OCI-LY3 (cell line): ENCODE results near the gene BPIFB2.

Experiments
- H2AFZ ChIP-seq: fragments of 200-600, 300-600 bp; shearing (Covaris generic); 2 replicates; pipeline ENCODE4 v1.6.0; 2014; ENCODE audit warnings: antibody characterized with exemption, low read depth, low read length
- H3K27ac ChIP-seq: fragments of 200-600, 300-600 bp; sonication (generic); 2 replicates; pipeline ENCODE4 v1.5.1; 2014; ENCODE audit warnings: mild to moderate bottlenecking, low read length, moderate library complexity, mixed read lengths
- H3K27me3 ChIP-seq: fragments of 200-600, 300-600 bp; sonication (generic); 2 replicates; pipeline ENCODE4 v1.6.1; 2014; ENCODE audit warnings: low read depth, low read length, mixed read lengths
- H3K36me3 ChIP-seq: fragments of 200-600, 300-600 bp; sonication (generic); replicated peaks from 2 replicates; pipeline ENCODE3; 2014; ENCODE audit warnings: low read depth, low read length, mixed read lengths
- H3K4me1 ChIP-seq: fragments of 300-600, 200-600 bp; sonication (generic); 2 replicates; pipeline ENCODE4 v1.6.1; 2014; ENCODE audit warnings: low read length, mixed read lengths
- H3K4me2 ChIP-seq: fragments of 200-600, 300-600 bp; sonication (generic); 2 replicates; pipeline ENCODE4 v1.6.1; 2014; ENCODE audit warnings: low read length, mixed read lengths
- H3K4me3 ChIP-seq: fragments of 300-600, 200-600 bp; sonication (generic); 2 replicates; pipeline ENCODE4 v1.5.1; 2014; ENCODE audit warnings: antibody characterized with exemption, mild to moderate bottlenecking, low read length, moderate library complexity
- H3K79me2 ChIP-seq: fragments of 300-600, 200-600 bp; shearing (Covaris generic); 2 replicates; pipeline ENCODE4 v1.6.1; 2014; ENCODE audit warnings: mild to moderate bottlenecking, low read length, mixed read lengths
- H3K9ac ChIP-seq: fragments of 300-600, 200-600 bp; shearing (Covaris generic); 2 replicates; pipeline ENCODE4 v1.6.0; 2014; ENCODE audit warnings: mild to moderate bottlenecking, low read length, moderate library complexity
- H3K9me3 ChIP-seq: fragments of 200-600, 300-600 bp; shearing (Covaris generic); 2 replicates; pipeline ENCODE4 v1.6.1; 2014; ENCODE audit warnings: low read length, mixed read lengths; ENCODE audit not compliant: insufficient read depth
- H4K20me1 ChIP-seq: fragments of 200-600, 300-600 bp; sonication (generic); 2 replicates; pipeline ENCODE4 v1.6.1; 2016; ENCODE audit warnings: low read length, mixed read lengths; ENCODE audit not compliant: insufficient read depth
- EZH2phosphoT487 ChIP-seq: fragments of 200-600 bp; shearing (Covaris generic); IDR thresholded peaks from 2 replicates; pipeline ENCODE4 v1.6.1; 2018; ENCODE audit warnings: antibody characterized with exemption, mixed run types, low read depth
- TF ChIP-seq, protein P1 (sequence below): fragments of 200-600, 300-600 bp; sonication (generic); IDR thresholded peaks from 2 replicates; pipeline ENCODE4 v1.5.1; 2014; ENCODE audit warnings: antibody characterized with exemption, low read length, low read depth

BPIFB2 gene

DNA sequence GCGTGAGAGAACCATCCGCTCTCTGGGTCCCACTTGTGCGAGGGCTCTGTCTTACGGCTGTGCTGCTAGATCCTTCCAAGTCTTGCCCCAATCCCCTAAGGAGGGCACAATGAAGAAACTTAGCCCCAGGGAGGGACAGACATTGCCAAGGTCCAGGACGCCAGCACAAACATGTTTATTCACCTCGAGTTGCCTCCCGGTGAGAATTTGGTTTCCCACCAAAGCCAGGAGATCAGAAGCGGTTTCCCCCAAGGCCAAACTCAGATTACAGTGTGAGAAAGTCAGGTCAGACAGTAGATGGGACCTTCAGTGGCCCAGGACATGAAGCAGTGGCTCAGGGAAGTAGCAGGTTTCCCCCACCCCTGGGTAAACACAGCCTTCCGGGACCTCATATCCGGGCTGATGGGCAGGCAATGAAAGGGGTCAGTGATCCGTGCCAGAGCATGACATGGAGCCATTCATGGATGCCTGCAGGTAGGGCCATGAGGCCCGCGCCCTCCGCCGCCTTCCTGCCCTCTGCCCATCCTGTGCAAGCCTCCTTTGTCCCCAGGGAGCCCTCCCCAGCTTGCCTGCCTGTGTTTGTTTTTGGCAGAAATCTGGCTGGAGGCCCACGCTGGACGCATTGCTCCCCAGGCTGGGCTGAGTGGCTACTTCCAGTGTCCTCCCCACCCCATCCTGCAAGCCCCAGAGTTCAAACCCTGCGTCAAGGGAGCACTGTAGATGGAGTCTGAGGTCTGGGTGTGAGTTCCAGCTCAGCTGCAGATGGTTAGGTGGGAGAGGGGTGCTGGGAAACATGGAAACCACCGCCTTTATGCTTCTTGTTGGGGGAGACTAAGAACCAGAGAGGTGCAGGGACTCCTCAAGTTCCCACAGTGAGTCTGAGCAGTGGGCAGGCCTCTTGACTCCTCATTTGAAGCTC is 2.0 kb downstream of the BPIFB2 start:
- Histone ChIP-seq H3K27me3 (peaks cover 16% of the 10 kb centered on the region), H3K36me3 (no peaks in the 10 kb centered on the region), H3K4me1 (no peaks in the 10 kb centered on the region), H3K9ac (no peak overlapping the region), H3K27ac (no peak overlapping the region), H3K4me2 (no peak overlapping the region), H3K79me2 (no peaks in the 10 kb centered on the region), H2AFZ (no peak overlapping the region), H4K20me1 (no peaks in the 10 kb centered on the region), H3K4me3 (no peak overlapping the region), H3K9me3 (no peaks in the 10 kb centered on the region)
- TF ChIP-seq, protein P1, sequence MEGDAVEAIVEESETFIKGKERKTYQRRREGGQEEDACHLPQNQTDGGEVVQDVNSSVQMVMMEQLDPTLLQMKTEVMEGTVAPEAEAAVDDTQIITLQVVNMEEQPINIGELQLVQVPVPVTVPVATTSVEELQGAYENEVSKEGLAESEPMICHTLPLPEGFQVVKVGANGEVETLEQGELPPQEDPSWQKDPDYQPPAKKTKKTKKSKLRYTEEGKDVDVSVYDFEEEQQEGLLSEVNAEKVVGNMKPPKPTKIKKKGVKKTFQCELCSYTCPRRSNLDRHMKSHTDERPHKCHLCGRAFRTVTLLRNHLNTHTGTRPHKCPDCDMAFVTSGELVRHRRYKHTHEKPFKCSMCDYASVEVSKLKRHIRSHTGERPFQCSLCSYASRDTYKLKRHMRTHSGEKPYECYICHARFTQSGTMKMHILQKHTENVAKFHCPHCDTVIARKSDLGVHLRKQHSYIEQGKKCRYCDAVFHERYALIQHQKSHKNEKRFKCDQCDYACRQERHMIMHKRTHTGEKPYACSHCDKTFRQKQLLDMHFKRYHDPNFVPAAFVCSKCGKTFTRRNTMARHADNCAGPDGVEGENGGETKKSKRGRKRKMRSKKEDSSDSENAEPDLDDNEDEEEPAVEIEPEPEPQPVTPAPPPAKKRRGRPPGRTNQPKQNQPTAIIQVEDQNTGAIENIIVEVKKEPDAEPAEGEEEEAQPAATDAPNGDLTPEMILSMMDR = no peak
- TF ChIP-seq EZH2phosphoT487 = no peak

DNA sequence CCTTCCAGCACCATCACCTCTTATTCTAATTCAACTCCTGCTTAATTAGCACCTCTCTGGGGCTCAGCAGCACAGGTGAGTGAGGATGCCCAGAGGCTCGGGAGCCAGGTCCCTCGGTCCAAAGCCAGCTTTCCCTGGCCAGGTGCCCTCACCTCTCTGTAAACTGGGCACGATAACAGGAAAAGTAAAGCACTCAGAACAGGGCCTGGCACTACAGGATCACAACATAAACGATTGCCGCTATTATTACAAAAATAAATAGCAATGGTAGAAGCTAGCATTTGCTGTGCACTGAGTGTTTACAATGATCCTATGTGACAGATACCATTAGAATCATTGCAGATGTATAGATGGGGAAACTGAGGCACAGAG is 2.6 kb downstream of the BPIFB2 start:
- no peak overlapping the region for H3K4me2 ChIP-seq
- no peaks in the 10 kb centered on the region for H3K9me3 ChIP-seq
- no peak for TF ChIP-seq EZH2phosphoT487
- TF ChIP-seq, protein P1 = no peak
- H3K9ac ChIP-seq = no peak overlapping the region
- H3K79me2 ChIP-seq = no peaks in the 10 kb centered on the region
- no peak overlapping the region for H3K27ac ChIP-seq
- H3K36me3 ChIP-seq = no peaks in the 10 kb centered on the region
- no peaks in the 10 kb centered on the region for H4K20me1 ChIP-seq
- peaks cover 16% of the 10 kb centered on the region for H3K27me3 ChIP-seq
- H3K4me3 ChIP-seq = no peak overlapping the region
- H3K4me1 ChIP-seq = no peaks in the 10 kb centered on the region
- no peak overlapping the region for H2AFZ ChIP-seq

DNA sequence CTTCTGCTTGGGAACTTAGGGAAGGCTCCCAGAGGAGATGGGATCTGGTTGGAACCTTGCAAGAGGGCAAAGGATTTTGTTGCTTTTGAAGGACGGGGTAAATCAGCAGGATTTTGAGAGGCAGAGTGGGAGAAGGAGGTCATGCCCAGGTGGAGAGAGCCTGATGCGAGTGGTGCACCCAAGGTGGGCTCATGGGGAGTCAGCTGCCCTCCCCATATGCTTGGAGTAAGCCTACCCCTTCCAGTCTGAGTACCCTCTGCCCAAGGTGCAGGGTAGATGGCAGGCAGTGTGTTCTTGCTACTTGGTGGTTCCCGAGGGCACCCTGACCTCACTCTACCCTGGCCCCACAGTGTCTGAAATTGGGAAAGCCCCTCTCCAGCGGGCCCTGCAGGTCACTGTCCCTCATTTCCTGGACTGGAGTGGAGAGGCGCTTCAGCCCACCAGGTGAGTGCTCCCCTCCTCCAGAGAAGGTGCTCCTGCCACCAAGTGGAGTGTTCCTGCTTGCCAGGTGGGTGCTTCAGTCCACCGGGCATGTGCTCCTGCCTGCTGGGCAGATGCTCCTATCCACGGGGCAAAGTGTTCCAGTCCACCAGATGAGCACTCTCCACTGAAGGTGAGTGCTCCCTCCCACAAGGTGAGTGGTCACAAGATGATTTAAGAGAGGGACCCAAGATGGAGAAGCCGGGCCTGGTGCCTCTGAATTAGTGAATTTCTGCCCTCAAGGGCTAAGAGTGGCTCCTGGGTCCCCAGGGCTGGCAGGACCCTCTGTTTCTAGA is 3.4 kb downstream of the BPIFB2 start:
- Histone ChIP-seq H3K36me3 (no peaks in the 10 kb centered on the region), H4K20me1 (no peaks in the 10 kb centered on the region), H3K27ac (no peak overlapping the region), H3K27me3 (peaks cover 18% of the 10 kb centered on the region), H2AFZ (no peak overlapping the region), H3K4me2 (no peak overlapping the region), H3K9me3 (no peaks in the 10 kb centered on the region), H3K4me3 (no peak overlapping the region), H3K4me1 (no peaks in the 10 kb centered on the region), H3K9ac (no peak overlapping the region), H3K79me2 (no peaks in the 10 kb centered on the region)
- TF ChIP-seq, protein P1 = no peak
